ENCODE data around the gene TSPAN6.

TSPAN6 gene

DNA sequence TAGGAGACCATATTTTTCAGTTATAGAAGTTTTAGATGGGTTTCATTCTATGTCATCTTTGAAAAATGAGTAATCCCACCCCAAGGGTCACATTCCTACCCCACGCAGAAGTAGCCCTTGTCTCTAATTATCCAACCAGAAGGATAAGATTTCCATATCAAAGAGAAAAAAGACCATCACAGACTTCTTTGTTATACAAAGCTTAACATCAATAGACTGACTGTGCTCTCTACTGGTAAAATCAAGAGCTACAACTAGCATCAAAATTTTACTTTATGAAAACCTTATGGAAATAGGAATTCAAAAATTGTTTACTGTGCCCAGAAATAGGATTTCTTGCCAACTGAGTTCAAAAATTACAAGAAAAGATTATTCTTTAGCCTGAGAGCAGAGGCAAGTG lies 27.0 kb downstream of the TSPAN6 start:
- H3K4me3 ChIP-seq (replicated peaks in 1 of 2; ENCODE audit: low read depth in 2 of 2, low read length in 2 of 2), result no peak overlapping the region
- TF ChIP-seq, protein P1, sequence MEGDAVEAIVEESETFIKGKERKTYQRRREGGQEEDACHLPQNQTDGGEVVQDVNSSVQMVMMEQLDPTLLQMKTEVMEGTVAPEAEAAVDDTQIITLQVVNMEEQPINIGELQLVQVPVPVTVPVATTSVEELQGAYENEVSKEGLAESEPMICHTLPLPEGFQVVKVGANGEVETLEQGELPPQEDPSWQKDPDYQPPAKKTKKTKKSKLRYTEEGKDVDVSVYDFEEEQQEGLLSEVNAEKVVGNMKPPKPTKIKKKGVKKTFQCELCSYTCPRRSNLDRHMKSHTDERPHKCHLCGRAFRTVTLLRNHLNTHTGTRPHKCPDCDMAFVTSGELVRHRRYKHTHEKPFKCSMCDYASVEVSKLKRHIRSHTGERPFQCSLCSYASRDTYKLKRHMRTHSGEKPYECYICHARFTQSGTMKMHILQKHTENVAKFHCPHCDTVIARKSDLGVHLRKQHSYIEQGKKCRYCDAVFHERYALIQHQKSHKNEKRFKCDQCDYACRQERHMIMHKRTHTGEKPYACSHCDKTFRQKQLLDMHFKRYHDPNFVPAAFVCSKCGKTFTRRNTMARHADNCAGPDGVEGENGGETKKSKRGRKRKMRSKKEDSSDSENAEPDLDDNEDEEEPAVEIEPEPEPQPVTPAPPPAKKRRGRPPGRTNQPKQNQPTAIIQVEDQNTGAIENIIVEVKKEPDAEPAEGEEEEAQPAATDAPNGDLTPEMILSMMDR (IDR thresholded peaks at IDR 0.05; ENCODE audit: low read depth, low read length), result no peak
- peak; percentile 1 for DNase-seq (ENCODE audit: low read depth in 2 of 2)

DNA sequence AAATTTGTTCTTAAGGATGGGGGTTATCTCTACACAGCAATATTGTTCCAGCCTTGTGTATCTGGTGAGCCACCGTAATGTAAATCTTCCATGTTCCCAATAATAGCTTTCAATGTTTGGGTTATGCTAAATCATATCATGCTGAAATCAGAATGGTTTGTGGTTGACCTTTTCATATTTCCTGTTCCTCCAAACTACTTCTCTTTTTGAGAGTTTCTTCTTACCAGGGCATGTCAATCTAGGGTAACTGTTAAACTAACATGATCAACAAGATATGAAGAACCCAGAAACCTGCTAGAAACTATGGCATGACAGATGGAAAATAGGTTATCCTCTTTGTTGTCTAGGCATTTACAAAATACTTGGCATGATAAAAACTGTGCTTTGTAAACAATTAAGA lies 29.9 kb downstream of the TSPAN6 start:
- no peak for DNase-seq (ENCODE audit: low read depth in 2 of 2)
- no peak overlapping the region for H3K4me3 ChIP-seq (replicated peaks in 1 of 2; ENCODE audit: low read depth in 2 of 2, low read length in 2 of 2)
- TF ChIP-seq, protein P1 (IDR thresholded peaks at IDR 0.05; ENCODE audit: low read depth, low read length), result no peak

DNA sequence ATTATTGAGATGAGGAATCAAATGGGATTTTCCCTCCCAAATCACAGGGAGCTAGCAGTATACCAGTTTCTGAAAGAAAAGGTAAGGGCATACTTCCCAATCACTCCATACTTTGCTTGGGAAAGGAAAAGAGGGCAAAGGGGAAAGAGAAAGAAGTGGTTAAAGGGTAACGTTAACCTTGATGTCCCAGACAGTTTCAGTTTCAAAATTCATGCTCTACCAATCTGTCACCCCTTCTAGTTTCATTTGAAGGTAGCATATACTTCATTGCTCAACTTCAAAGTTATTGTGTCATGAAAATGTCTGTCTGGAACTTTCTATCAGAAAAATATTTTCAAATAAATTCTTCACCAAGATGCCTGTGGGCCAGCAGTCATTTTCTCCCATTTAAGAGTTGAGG lies 35.8 kb downstream of the TSPAN6 start:
- no peak for DNase-seq (ENCODE audit: low read depth in 2 of 2)
- TF ChIP-seq, protein P1 (IDR thresholded peaks at IDR 0.05; ENCODE audit: low read depth, low read length), result no peak
- H3K4me3 ChIP-seq (replicated peaks in 1 of 2; ENCODE audit: low read depth in 2 of 2, low read length in 2 of 2), result no peak overlapping the region

DNA sequence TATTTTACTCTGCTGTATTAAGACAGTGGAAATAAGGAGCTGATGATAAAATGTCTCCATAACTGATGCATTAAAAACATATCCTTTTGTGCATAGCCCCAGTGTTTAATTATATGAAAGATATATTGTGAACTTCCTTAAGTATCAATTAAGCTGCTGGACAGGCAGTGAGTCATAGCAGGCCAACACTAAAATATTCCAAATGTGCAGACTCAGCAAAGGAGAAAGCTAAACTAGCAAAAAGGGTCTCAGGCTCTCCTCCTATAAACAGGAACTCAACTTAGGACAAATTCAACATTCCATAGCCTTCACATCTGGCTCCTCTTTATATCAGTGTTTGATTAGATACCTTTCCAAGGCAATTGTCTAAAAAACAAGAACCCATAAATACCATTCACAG lies 36.3 kb downstream of the TSPAN6 start:
- TF ChIP-seq, protein P1 (IDR thresholded peaks at IDR 0.05; ENCODE audit: low read depth, low read length), result no peak
- DNase-seq (ENCODE audit: low read depth in 2 of 2), result no peak
- no peak overlapping the region for H3K4me3 ChIP-seq (replicated peaks in 1 of 2; ENCODE audit: low read depth in 2 of 2, low read length in 2 of 2)

DNA sequence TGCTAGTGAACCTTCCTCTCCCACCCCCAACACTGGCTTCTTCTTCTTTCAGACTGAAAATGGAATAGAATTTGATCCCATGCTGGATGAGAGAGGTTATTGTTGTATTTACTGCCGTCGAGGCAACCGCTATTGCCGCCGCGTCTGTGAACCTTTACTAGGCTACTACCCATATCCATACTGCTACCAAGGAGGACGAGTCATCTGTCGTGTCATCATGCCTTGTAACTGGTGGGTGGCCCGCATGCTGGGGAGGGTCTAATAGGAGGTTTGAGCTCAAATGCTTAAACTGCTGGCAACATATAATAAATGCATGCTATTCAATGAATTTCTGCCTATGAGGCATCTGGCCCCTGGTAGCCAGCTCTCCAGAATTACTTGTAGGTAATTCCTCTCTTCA lies 37.1 kb downstream of the TSPAN6 start:
- no peak for DNase-seq (ENCODE audit: low read depth in 2 of 2)
- no peak overlapping the region for H3K4me3 ChIP-seq (replicated peaks in 1 of 2; ENCODE audit: low read depth in 2 of 2, low read length in 2 of 2)
- TF ChIP-seq, protein P1 (IDR thresholded peaks at IDR 0.05; ENCODE audit: low read depth, low read length), result no peak

DNA sequence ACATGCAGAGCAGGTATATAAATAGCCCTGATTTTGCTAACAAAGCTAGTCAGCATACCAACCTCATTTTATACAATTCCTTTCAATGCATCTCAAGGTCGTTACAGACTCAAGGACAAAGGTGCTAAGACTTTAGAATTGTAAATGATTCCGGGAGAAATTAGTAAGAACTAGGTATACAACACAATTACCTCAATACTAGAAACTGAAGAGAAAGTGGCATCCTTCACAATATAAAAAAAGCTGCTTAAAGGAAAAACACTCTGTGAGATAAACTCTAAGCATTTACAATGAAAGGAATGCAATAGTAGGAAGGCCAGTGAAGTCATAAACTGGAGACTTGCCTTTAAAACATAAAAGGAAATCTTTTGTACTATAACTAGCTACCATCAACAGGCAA lies 40.0 kb downstream of the TSPAN6 start:
- H3K4me3 ChIP-seq (replicated peaks in 1 of 2; ENCODE audit: low read depth in 2 of 2, low read length in 2 of 2), result no peak overlapping the region
- no peak for DNase-seq (ENCODE audit: low read depth in 2 of 2)
- TF ChIP-seq, protein P1 (IDR thresholded peaks at IDR 0.05; ENCODE audit: low read depth, low read length), result no peak

DNA sequence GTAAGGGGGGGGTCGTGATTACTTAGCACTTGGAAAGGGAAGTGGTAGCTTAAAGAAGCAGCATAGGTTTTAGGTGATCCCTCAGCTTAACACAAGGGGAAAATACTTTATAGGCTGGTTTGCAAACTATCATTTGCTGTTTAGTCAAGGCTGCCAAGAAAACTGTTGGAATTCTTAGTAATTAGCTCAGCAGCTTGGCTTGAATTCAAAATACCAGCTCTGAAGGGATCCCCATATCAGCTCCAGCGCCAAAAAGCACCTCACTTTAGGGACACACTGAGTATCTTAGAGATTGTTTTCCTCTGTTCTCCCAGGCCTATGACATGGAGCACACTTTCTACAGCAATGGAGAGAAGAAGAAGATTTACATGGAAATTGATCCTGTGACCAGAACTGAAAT lies 43.0 kb downstream of the TSPAN6 start:
- TF ChIP-seq, protein P1 (IDR thresholded peaks at IDR 0.05; ENCODE audit: low read depth, low read length), result no peak
- no peak overlapping the region for H3K4me3 ChIP-seq (replicated peaks in 1 of 2; ENCODE audit: low read depth in 2 of 2, low read length in 2 of 2)
- DNase-seq (ENCODE audit: low read depth in 2 of 2), result peak in 1 of 2 donors; percentile 3
